ENCODE results near the gene CP.

- TF ChIP-seq ELF4 (IDR thresholded peaks at IDR 0.05) = no peak
- TF ChIP-seq FOXK2 (IDR thresholded peaks at IDR 0.05) = no peak
- TF ChIP-seq FOXM1 (IDR thresholded peaks at IDR 0.05; ENCODE audit: borderline replicate concordance) = no peak
Measured at GRCh38 chr3:149188494-149188893, 33.1 kb downstream of the CP start.

All from HEK293T (cell line).